HCT116 (cell line): ENCODE results near the gene LHX8.

Source experiments
- CTCF ChIP-seq, 3 experiments: fragments of 200-600 bp in 1 of 3; sonication (generic) in 1 of 3; IDR thresholded peaks in 2 of 3; conservative IDR thresholded peaks in 1 of 3; 2 replicates each; pipeline ENCODE4 v1.5.1; 2012 to 2017; ENCODE audit warnings: low read depth in 2 of 3, low read length in 2 of 3, antibody characterized with exemption in 1 of 3, borderline replicate concordance in 1 of 3, control low read depth in 1 of 3, mild to moderate bottlenecking in 1 of 3, mixed read lengths in 1 of 3, mixed run types in 1 of 3, moderate library complexity in 1 of 3; ENCODE audit not compliant: insufficient read depth in 1 of 3
- POLR2A ChIP-seq: IDR thresholded peaks from 2 replicates; pipeline ENCODE4 v1.7.0; 2011; ENCODE audit warnings: borderline replicate concordance; ENCODE audit not compliant: insufficient read depth, insufficient read length; ENCODE audit errors: extremely low read depth

DNA sequence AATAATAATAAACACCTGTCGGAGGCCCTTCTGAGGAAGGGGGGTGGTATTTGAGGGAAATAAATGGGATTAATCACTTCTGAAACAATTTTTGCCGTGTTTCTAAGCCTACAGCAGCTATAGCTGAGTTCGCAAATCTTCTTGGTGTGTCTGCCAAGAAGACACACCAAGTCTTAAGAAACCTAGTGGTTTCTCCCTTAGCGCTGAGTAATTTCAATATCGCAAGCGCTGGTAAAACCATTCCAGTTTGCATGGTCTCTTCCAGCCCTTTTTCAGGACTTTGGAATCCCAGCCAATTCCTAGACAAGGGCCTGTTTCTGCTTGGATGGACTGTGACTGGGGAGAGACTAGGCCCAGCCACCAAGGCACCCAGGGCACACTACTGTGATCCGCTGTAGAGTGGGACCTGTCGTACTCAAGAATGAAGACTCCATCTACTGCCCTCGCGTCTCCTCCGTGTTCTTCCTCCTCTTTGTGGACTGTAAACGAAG lies 7.5 kb upstream of the LHX8 start:
- TF ChIP-seq CTCF (IDR thresholded peaks at IDR 0.05 in 2 of 3, conservative IDR thresholded peaks at IDR 0.05 in 1 of 3; ENCODE audit: borderline replicate concordance in 1 of 3, insufficient read depth in 1 of 3, low read depth in 2 of 3, low read length in 2 of 3) (no peak), POLR2A (no peak)
